WTC11 (cell line): ENCODE data around the gene ANXA2. TPM values are rescaled to one million over a fixed set of nuclear protein-coding genes. Genes with fewer than 3 reads are reported as not detected.
"Not testable (repeated sequence)": the region's sequence is repeated elsewhere in the genome, so short reads cannot be mapped to it uniquely, and the experiment has no call there.

ENCODE experiments used
- ATAC-seq: fragments of 200-7000 bp; cut with Tn5 transposase; 2 replicates; pipeline ENCODE4 v1.10.0; 2021; ENCODE audit warnings: mild to moderate bottlenecking, moderate library complexity
- CTCF ChIA-PET: fragments of 300-600 bp; sonication (Branson Sonifier 250); formaldehyde crosslinking; loops from one replicate; lab custom pipeline; 2021; ENCODE audit warnings: antibody characterized with exemption; lab: Charles Lee
- POLR2A ChIA-PET: fragments of 350-600 bp; sonication (Branson Sonifier 250); formaldehyde crosslinking; loops from one replicate; lab custom pipeline; 2021; ENCODE audit warnings: antibody characterized with exemption; lab: Charles Lee
- DNase-seq: peaks from one replicate; pipeline ENCODE4 v3.0.0; 2021; ENCODE audit warnings: low spot score
- H3K27ac Mint-ChIP-seq: 2 replicates; pipeline ENCODE4 v1.8.0; 2021; ENCODE audit warnings: mixed read lengths
- H3K27me3 Mint-ChIP-seq: 2 replicates; pipeline ENCODE4 v1.8.0; 2021; ENCODE audit warnings: low read depth, mild to moderate bottlenecking, moderate library complexity, mixed read lengths
- H3K36me3 Mint-ChIP-seq: 2 replicates; pipeline ENCODE4 v1.8.0; 2021; ENCODE audit warnings: mixed read lengths
- H3K4me1 Mint-ChIP-seq: 2 replicates; pipeline ENCODE4 v1.8.0; 2022; ENCODE audit warnings: mixed read lengths
- H3K4me3 Mint-ChIP-seq: 2 replicates; pipeline ENCODE4 v1.8.0; 2021; ENCODE audit warnings: mild to moderate bottlenecking, moderate library complexity, mixed read lengths
- H3K9me3 Mint-ChIP-seq: 2 replicates; pipeline ENCODE4 v1.8.0; 2021; ENCODE audit warnings: mixed read lengths
- ATF3 ChIP-seq: sonication (generic); formaldehyde crosslinking; conservative IDR thresholded peaks from 2 replicates; pipeline ENCODE4 v1.8.1; 2022; ENCODE audit warnings: mild to moderate bottlenecking, missing genetic modification reagents
- CBFB ChIP-seq: sonication (generic); formaldehyde crosslinking; IDR thresholded peaks from 2 replicates; pipeline ENCODE4 v1.8.1; 2022; ENCODE audit warnings: mild to moderate bottlenecking, low read depth, missing genetic modification reagents
- CTCF ChIP-seq: fragments of 200-600 bp; IDR thresholded peaks from 2 replicates; pipeline ENCODE4 v1.8.0; 2022; ENCODE audit warnings: antibody characterized with exemption
- ERG ChIP-seq: fragments of 250-450 bp; sonication (Bioruptor Pico); IDR thresholded peaks from 2 replicates; pipeline ENCODE4 v1.8.0; 2021; ENCODE audit warnings: mild to moderate bottlenecking
- FOXJ3 ChIP-seq: sonication (generic); formaldehyde crosslinking; IDR thresholded peaks from 2 replicates; pipeline ENCODE4 v1.9.0; 2021; ENCODE audit warnings: missing genetic modification reagents, mild to moderate bottlenecking, borderline replicate concordance
- HMGXB4 ChIP-seq: sonication (generic); formaldehyde crosslinking; IDR thresholded peaks from 2 replicates; pipeline ENCODE4 v1.8.1; 2023; ENCODE audit warnings: mild to moderate bottlenecking, moderate library complexity, missing genetic modification reagents
- IRF1 ChIP-seq: sonication (generic); formaldehyde crosslinking; IDR thresholded peaks from 2 replicates; pipeline ENCODE4 v1.8.0; 2023; ENCODE audit warnings: missing genetic modification reagents
- KAT7 ChIP-seq: sonication (generic); formaldehyde crosslinking; IDR thresholded peaks from 2 replicates; pipeline ENCODE4 v1.8.1; 2023; ENCODE audit warnings: missing genetic modification reagents, mild to moderate bottlenecking, borderline replicate concordance
- MAX ChIP-seq: sonication (generic); formaldehyde crosslinking; IDR thresholded peaks from 2 replicates; pipeline ENCODE4 v1.8.0; 2022; ENCODE audit warnings: mild to moderate bottlenecking, missing genetic modification reagents
- MXD4 ChIP-seq: fragments of 250-450 bp; sonication (Bioruptor Pico); IDR thresholded peaks from 2 replicates; pipeline ENCODE4 v1.8.0; 2021; ENCODE audit warnings: mild to moderate bottlenecking, moderate library complexity, borderline replicate concordance
- TCF7 ChIP-seq: sonication (generic); formaldehyde crosslinking; IDR thresholded peaks from 2 replicates; pipeline ENCODE4 v1.8.0; 2022; ENCODE audit warnings: mild to moderate bottlenecking, low read depth, missing genetic modification reagents, moderate library complexity
- USF1 ChIP-seq: sonication (generic); formaldehyde crosslinking; IDR thresholded peaks from 2 replicates; pipeline ENCODE4 v1.8.0; 2022; ENCODE audit warnings: mild to moderate bottlenecking, missing genetic modification reagents
- ZBTB43 ChIP-seq: sonication (generic); formaldehyde crosslinking; IDR thresholded peaks from 2 replicates; pipeline ENCODE4 v1.8.1; 2023; ENCODE audit warnings: mild to moderate bottlenecking, missing genetic modification reagents
- ZNF232 ChIP-seq: sonication (generic); formaldehyde crosslinking; IDR thresholded peaks from 2 replicates; pipeline ENCODE4 v1.8.0; 2022; ENCODE audit warnings: mild to moderate bottlenecking, missing genetic modification reagents
- ZNF532 ChIP-seq: fragments of 250-450 bp; sonication (Bioruptor Pico); IDR thresholded peaks from 2 replicates; pipeline ENCODE4 v1.9.0; 2021; ENCODE audit warnings: mild to moderate bottlenecking, borderline replicate concordance
- ZNF671 ChIP-seq: fragments of 250-450 bp; sonication (Bioruptor Pico); IDR thresholded peaks from 2 replicates; pipeline ENCODE4 v1.8.0; 2021; ENCODE audit warnings: mild to moderate bottlenecking
- ZSCAN18 ChIP-seq: fragments of 250-450 bp; sonication (Bioruptor Pico); IDR thresholded peaks from 2 replicates; pipeline ENCODE4 v2.1.2; 2022; ENCODE audit warnings: mild to moderate bottlenecking, moderate library complexity
- total RNA-seq: library from RNA; stranded (reverse); gene quantifications from 3 replicates; pipeline ENCODE4 v1.2.3, GENCODE V29; 2021

ANXA2 gene
- total RNA-seq, 1 experiment from 2014 or later: 152 TPM

- TF ChIP-seq ZBTB43 (CRISPR knock-in tag) (no peak), KAT7 (CRISPR knock-in tag) (no peak), ZSCAN18 (CRISPR knock-in tag) (no peak), ZNF232 (CRISPR knock-in tag) (no peak), USF1 (no peak), MAX (CRISPR knock-in tag) (no peak)
These were observed 14.1 kb upstream of the ANXA2 start (continued) for GRCh38 chr15:60411774-60412425.

- not testable (repeated sequence) for H3K36me3 Mint-ChIP-seq, H3K4me3 Mint-ChIP-seq, DNase-seq, ATAC-seq, H3K27me3 Mint-ChIP-seq, H3K27ac Mint-ChIP-seq, H3K9me3 Mint-ChIP-seq
- H3K4me1 Mint-ChIP-seq: peaks cover 11% of the 10 kb centered on the region
- CTCF ChIA-PET: interaction anchor here (0.6 kb wide), 1 partner anchor 48 kb away, joined by 3 read pairs; no protein-coding TSS in a partner anchor
- POLR2A ChIA-PET: interaction anchor here (0.6 kb wide), 1 partner anchor 1613 kb away, joined by 3 read pairs; no protein-coding TSS in a partner anchor
These were observed 12.6 kb upstream of the ANXA2 start for GRCh38 chr15:60410350-60410749.

- CTCF ChIA-PET: no interaction called here
- Mint-ChIP-seq H3K4me1 (peaks cover 11% of the 10 kb centered on the region), H3K9me3 (no peaks in the 10 kb centered on the region), H3K27ac (no peak overlapping the region), H3K27me3 (no peaks in the 10 kb centered on the region), H3K36me3 (no peaks in the 10 kb centered on the region), H3K4me3 (no peak overlapping the region)
- DNase-seq (no peak), ATAC-seq (no peak)
- POLR2A ChIA-PET: no interaction called here
- TF ChIP-seq ZNF532 (CRISPR knock-in tag): no peak
- TF ChIP-seq CBFB (CRISPR knock-in tag): no peak
- TF ChIP-seq ERG: no peak
- TF ChIP-seq IRF1 (CRISPR knock-in tag): no peak
- no peak for TF ChIP-seq ZNF671 (CRISPR knock-in tag)
- TF ChIP-seq FOXJ3 (CRISPR knock-in tag): no peak
- TF ChIP-seq ATF3 (CRISPR knock-in tag): no peak
- no peak for TF ChIP-seq TCF7
- TF ChIP-seq CTCF: no peak
- TF ChIP-seq MXD4 (CRISPR knock-in tag): no peak
- no peak for TF ChIP-seq HMGXB4 (CRISPR knock-in tag)
These were observed 10.7 kb upstream of the ANXA2 start for GRCh38 chr15:60408463-60408981.
